Endothelial cell (in vitro differentiated cells): ENCODE results near the gene HAND2. TPM values are rescaled to one million over a fixed set of nuclear protein-coding genes. Genes with fewer than 3 reads are reported as not detected.
A peak's percentile ranks its signal among the peaks of the same experiment; 100 is the strongest.

ENCODE experiments used
- DNase-seq: peaks from one replicate; pipeline ENCODE4 v3.0.0; 2021; ENCODE audit warnings: low spot score
- H3K27ac Mint-ChIP-seq: one replicate; pipeline ENCODE4 v1.8.0; 2021; ENCODE audit warnings: mixed read lengths, inconsistent platforms; ENCODE audit not compliant: unreplicated experiment
- H3K27me3 Mint-ChIP-seq: one replicate; pipeline ENCODE4 v1.8.0; 2021; ENCODE audit warnings: mild to moderate bottlenecking, moderate library complexity, mixed read lengths, inconsistent platforms; ENCODE audit not compliant: unreplicated experiment
- H3K36me3 Mint-ChIP-seq: one replicate; pipeline ENCODE4 v1.8.0; 2021; ENCODE audit warnings: mild to moderate bottlenecking, low read depth, mixed read lengths, inconsistent platforms; ENCODE audit not compliant: unreplicated experiment
- H3K4me1 Mint-ChIP-seq: one replicate; pipeline ENCODE4 v1.8.0; 2021; ENCODE audit warnings: mild to moderate bottlenecking, mixed read lengths, inconsistent platforms; ENCODE audit not compliant: unreplicated experiment
- H3K4me3 Mint-ChIP-seq: one replicate; pipeline ENCODE4 v1.8.0; 2021; ENCODE audit warnings: mild to moderate bottlenecking, mixed read lengths, inconsistent platforms; ENCODE audit not compliant: unreplicated experiment
- H3K9me3 Mint-ChIP-seq: one replicate; pipeline ENCODE4 v1.8.0; 2021; ENCODE audit warnings: mixed read lengths, inconsistent platforms; ENCODE audit not compliant: unreplicated experiment
- CTCF ChIP-seq: fragments of 200-600 bp; sonication (generic); IDR thresholded peaks from one replicate; pipeline ENCODE4 v1.5.0; 2021; ENCODE audit warnings: antibody characterized with exemption; ENCODE audit not compliant: unreplicated experiment
- total RNA-seq: library from RNA; stranded (reverse); fragmentation: NEBNext Ultra II Directional; extraction: Animal tissue kit (Norgen Biotek cat#: 25700); gene quantifications from one replicate; pipeline ENCODE4 v1.2.1, GENCODE V29; 2021; ENCODE audit not compliant: unreplicated experiment

The HAND2 gene
- total RNA-seq, 1 donor from 2014 or later: 1.5 TPM

- no peak for DNase-seq
- H3K36me3 Mint-ChIP-seq: peaks cover 8% of the 10 kb centered on the region
- H3K4me3 Mint-ChIP-seq: peak overlapping the region; percentile 58
- H3K27me3 Mint-ChIP-seq: peaks cover 62% of the 10 kb centered on the region
- H3K9me3 Mint-ChIP-seq: no peaks in the 10 kb centered on the region
- H3K4me1 Mint-ChIP-seq: peaks cover 52% of the 10 kb centered on the region
- TF ChIP-seq CTCF: no peak
- no peak overlapping the region for H3K27ac Mint-ChIP-seq
Measured at GRCh38 chr4:173524218-173525117, 5.6 kb downstream of the HAND2 start.

- peaks cover 5% of the 10 kb centered on the region for H3K36me3 Mint-ChIP-seq
- H3K27me3 Mint-ChIP-seq: peaks cover 65% of the 10 kb centered on the region
- H3K9me3 Mint-ChIP-seq: no peaks in the 10 kb centered on the region
- DNase-seq: no peak
- no peak overlapping the region for H3K27ac Mint-ChIP-seq
- TF ChIP-seq CTCF: no peak
- peak overlapping the region; percentile 77 for H3K4me3 Mint-ChIP-seq
- peaks cover 47% of the 10 kb centered on the region for H3K4me1 Mint-ChIP-seq
Measured at GRCh38 chr4:173522951-173523395, 7.1 kb downstream of the HAND2 start.

- peak overlapping the region; percentile 77 for H3K4me3 Mint-ChIP-seq
- peaks cover 67% of the 10 kb centered on the region for H3K27me3 Mint-ChIP-seq
- TF ChIP-seq CTCF: no peak
- H3K9me3 Mint-ChIP-seq: no peaks in the 10 kb centered on the region
- no peak for DNase-seq
- H3K36me3 Mint-ChIP-seq: peaks cover 4% of the 10 kb centered on the region
- no peak overlapping the region for H3K27ac Mint-ChIP-seq
- H3K4me1 Mint-ChIP-seq: peaks cover 48% of the 10 kb centered on the region
Measured at GRCh38 chr4:173522160-173522950, 7.7 kb downstream of the HAND2 start.

- Mint-ChIP-seq H3K36me3 (peaks cover 4% of the 10 kb centered on the region), H3K4me1 (peaks cover 48% of the 10 kb centered on the region), H3K27ac (peak overlapping the region; percentile 73), H3K9me3 (no peaks in the 10 kb centered on the region), H3K4me3 (peak overlapping the region; percentile 67), H3K27me3 (peaks cover 68% of the 10 kb centered on the region)
- no peak for TF ChIP-seq CTCF
- no peak for DNase-seq
Measured at GRCh38 chr4:173521467-173522159, 8.4 kb downstream of the HAND2 start.
